ACC112 (cell line): Measurements from ENCODE around the gene KLRK1.
A peak's percentile ranks its signal among the peaks of the same experiment; 100 is the strongest.
"Not testable (repeated sequence)": the region's sequence is repeated elsewhere in the genome, so short reads cannot be mapped to it uniquely, and the experiment has no call there.

Experiments
- H2AFZ ChIP-seq: fragments of 200-600 bp; sonication (generic); one replicate; pipeline ENCODE4 v1.6.0; 2017; ENCODE audit warnings: antibody characterized with exemption, low read length; ENCODE audit not compliant: unreplicated experiment
- H3K27ac ChIP-seq: fragments of 200-600 bp; sonication (generic); 2 replicates; pipeline ENCODE4 v1.5.1; 2014; ENCODE audit warnings: low read depth, mild to moderate bottlenecking, antibody characterized with exemption, low read length, moderate library complexity
- H3K27me3 ChIP-seq: fragments of 200-600 bp; sonication (generic); 2 replicates; pipeline ENCODE4 v1.6.1; 2014; ENCODE audit warnings: mild to moderate bottlenecking, antibody characterized with exemption, low read length, moderate library complexity, mixed read lengths; ENCODE audit not compliant: insufficient read depth
- H3K36me3 ChIP-seq: fragments of 200-600 bp; sonication (generic); 2 replicates; pipeline ENCODE4 v1.6.1; 2016; ENCODE audit warnings: mild to moderate bottlenecking, antibody characterized with exemption, low read length, moderate library complexity, mixed read lengths; ENCODE audit not compliant: insufficient read depth
- H3K4me1 ChIP-seq: fragments of 200-600 bp; sonication (generic); one replicate; pipeline ENCODE4 v1.6.1; 2016; ENCODE audit warnings: low read length, mixed read lengths; ENCODE audit not compliant: insufficient read depth, unreplicated experiment, control insufficient read depth
- H3K4me3 ChIP-seq: fragments of 200-600 bp; sonication (generic); 2 replicates; pipeline ENCODE4 v1.5.1; 2014; ENCODE audit warnings: mild to moderate bottlenecking, low read depth, low read length
- H3K79me2 ChIP-seq: fragments of 200-600 bp; sonication (generic); one replicate; pipeline ENCODE4 v1.6.0; 2016; ENCODE audit warnings: low read length; ENCODE audit not compliant: control insufficient read depth, unreplicated experiment, insufficient read depth

Gene KLRK1

GRCh38 chr12:10405294-10405693, 15.5 kb upstream of the KLRK1 start:
- H3K27ac ChIP-seq: no peak overlapping the region
- H3K4me3 ChIP-seq: no peak overlapping the region
- no peaks in the 10 kb centered on the region for H3K4me1 ChIP-seq
- H2AFZ ChIP-seq: no peak overlapping the region
- H3K36me3 ChIP-seq: no peaks in the 10 kb centered on the region
- H3K79me2 ChIP-seq: no peaks in the 10 kb centered on the region
- no peaks in the 10 kb centered on the region for H3K27me3 ChIP-seq

- no peaks in the 10 kb centered on the region for H3K36me3 ChIP-seq
These were observed 15.0 kb upstream of the KLRK1 start for GRCh38 chr12:10404798-10405197.

GRCh38 chr12:10400829-10401228, 11.0 kb upstream of the KLRK1 start:
- H3K27me3 ChIP-seq: no peaks in the 10 kb centered on the region
- H3K4me3 ChIP-seq: no peak overlapping the region
- H3K27ac ChIP-seq: no peak overlapping the region
- H2AFZ ChIP-seq: no peak overlapping the region
- H3K4me1 ChIP-seq: peaks cover under 1% of the 10 kb centered on the region
- no peaks in the 10 kb centered on the region for H3K36me3 ChIP-seq
- H3K79me2 ChIP-seq: no peaks in the 10 kb centered on the region

More at GRCh38 chr12:10404798-10405197, 15.0 kb upstream of the KLRK1 start:
- Histone ChIP-seq H3K27me3 (no peaks in the 10 kb centered on the region), H3K79me2 (no peaks in the 10 kb centered on the region), H3K4me3 (no peak overlapping the region), H3K4me1 (no peaks in the 10 kb centered on the region), H2AFZ (no peak overlapping the region), H3K27ac (no peak overlapping the region)

GRCh38 chr12:10398168-10398567, 8.3 kb upstream of the KLRK1 start:
- peaks cover 11% of the 10 kb centered on the region for H3K4me1 ChIP-seq
- H3K36me3 ChIP-seq: no peaks in the 10 kb centered on the region
- H3K79me2 ChIP-seq: no peaks in the 10 kb centered on the region
- H3K27ac ChIP-seq: no peak overlapping the region
- H2AFZ ChIP-seq: no peak overlapping the region
- H3K4me3 ChIP-seq: no peak overlapping the region
- no peaks in the 10 kb centered on the region for H3K27me3 ChIP-seq

- Histone ChIP-seq H3K4me3 (no peak overlapping the region), H3K36me3 (no peaks in the 10 kb centered on the region), H3K27me3 (no peaks in the 10 kb centered on the region), H3K4me1 (peaks cover 19% of the 10 kb centered on the region), H2AFZ (no peak overlapping the region), H3K27ac (no peak overlapping the region), H3K79me2 (no peaks in the 10 kb centered on the region)
These were observed 7.5 kb upstream of the KLRK1 start for GRCh38 chr12:10397296-10397695.

GRCh38 chr12:10396176-10396575, 6.3 kb upstream of the KLRK1 start:
- Histone ChIP-seq H3K4me1 (peaks cover 27% of the 10 kb centered on the region), H3K27ac (peak overlapping the region; percentile 63; the same call in 1 of the 2 replicates)
- not testable (repeated sequence) for H2AFZ ChIP-seq, H3K4me3 ChIP-seq, H3K79me2 ChIP-seq, H3K27me3 ChIP-seq, H3K36me3 ChIP-seq

- Histone ChIP-seq H3K36me3 (no peaks in the 10 kb centered on the region), H3K4me1 (peaks cover 27% of the 10 kb centered on the region), H3K79me2 (no peaks in the 10 kb centered on the region), H2AFZ (peak overlapping the region; percentile 57), H3K27ac (peak overlapping the region; percentile 63), H3K27me3 (no peaks in the 10 kb centered on the region), H3K4me3 (0 out of 2 replicates have a peak overlapping the region, but pooled peaks have one; percentile 8)
These were observed 5.7 kb upstream of the KLRK1 start for GRCh38 chr12:10395390-10395998.

- not testable (repeated sequence) for H3K4me3 ChIP-seq, H3K27me3 ChIP-seq, H2AFZ ChIP-seq, H3K36me3 ChIP-seq, H3K79me2 ChIP-seq, H3K27ac ChIP-seq
- H3K4me1 ChIP-seq: peaks cover 27% of the 10 kb centered on the region
These were observed 4.8 kb upstream of the KLRK1 start for GRCh38 chr12:10394531-10395152.

- Histone ChIP-seq H2AFZ (no peak overlapping the region), H3K36me3 (no peaks in the 10 kb centered on the region), H3K4me3 (no peak overlapping the region), H3K79me2 (no peaks in the 10 kb centered on the region), H3K27me3 (no peaks in the 10 kb centered on the region), H3K4me1 (peaks cover 27% of the 10 kb centered on the region), H3K27ac (no peak overlapping the region)
These were observed 3.5 kb upstream of the KLRK1 start for GRCh38 chr12:10393291-10393690.

- H2AFZ ChIP-seq: peak overlapping the region; percentile 34
These were observed 2.6 kb upstream of the KLRK1 start for GRCh38 chr12:10392394-10392930.

GRCh38 chr12:10390991-10391390, 1.1 kb upstream of the KLRK1 start:
- H2AFZ ChIP-seq, H3K27ac ChIP-seq, H3K4me3 ChIP-seq, H3K79me2 ChIP-seq, H3K27me3 ChIP-seq, H3K36me3 ChIP-seq: not testable (repeated sequence)
- peaks cover 38% of the 10 kb centered on the region for H3K4me1 ChIP-seq

More at GRCh38 chr12:10392394-10392930, 2.6 kb upstream of the KLRK1 start:
- no peaks in the 10 kb centered on the region for H3K27me3 ChIP-seq
- peaks cover 27% of the 10 kb centered on the region for H3K4me1 ChIP-seq
- no peaks in the 10 kb centered on the region for H3K36me3 ChIP-seq
- no peaks in the 10 kb centered on the region for H3K79me2 ChIP-seq
- H3K4me3 ChIP-seq: no peak overlapping the region
- peak overlapping the region; percentile 57 for H3K27ac ChIP-seq
